Liver (tissue), 9 donors: ENCODE data around the gene KRTDAP. TPM values are rescaled to one million over a fixed set of nuclear protein-coding genes. Genes with fewer than 3 reads are reported as not detected.

Experiments
- DNase-seq: peaks from one replicate; pipeline ENCODE4 v3.0.0-alpha.2; 2017; ENCODE audit warnings: low spot score
- H3K27ac ChIP-seq, 2 donors: one replicate each; pipeline ENCODE4 v1.7.0; 2013; ENCODE audit warnings: inconsistent platforms in 2 of 2, low read length in 2 of 2, control low read depth in 1 of 2, low read depth in 1 of 2, mild to moderate bottlenecking in 1 of 2
- H3K27me3 ChIP-seq, 4 donors: one replicate each; pipeline versions ENCODE4 v1.6.1 to v1.7.0; 2013; ENCODE audit warnings: low read length in 3 of 4, inconsistent platforms in 1 of 4, mild to moderate bottlenecking in 1 of 4, moderate library complexity in 1 of 4; ENCODE audit not compliant: control insufficient read depth in 4 of 4, insufficient read depth in 4 of 4
- H3K36me3 ChIP-seq, 4 donors: one replicate each; pipeline versions ENCODE4 v1.6.1 to v1.7.0; 2013; ENCODE audit warnings: low read length in 3 of 4, mild to moderate bottlenecking in 3 of 4, low read depth in 1 of 4, moderate library complexity in 1 of 4; ENCODE audit not compliant: control insufficient read depth in 4 of 4, insufficient read depth in 3 of 4
- H3K4me1 ChIP-seq, 4 donors: one replicate each; pipeline versions ENCODE4 v1.6.1 to v1.7.0; 2013; ENCODE audit warnings: low read length in 3 of 4, mild to moderate bottlenecking in 3 of 4, moderate library complexity in 1 of 4; ENCODE audit not compliant: control insufficient read depth in 4 of 4, insufficient read depth in 4 of 4
- H3K4me3 ChIP-seq, 3 donors: one replicate each; pipeline versions ENCODE4 v1.6.1 to v1.7.0; 2013; ENCODE audit warnings: low read length in 3 of 3, control low read depth in 1 of 3, low read depth in 1 of 3, mild to moderate bottlenecking in 1 of 3
- H3K9ac ChIP-seq, 2 donors: one replicate each; pipeline ENCODE4 v1.7.0; 2013; ENCODE audit warnings: low read length in 2 of 2, mild to moderate bottlenecking in 2 of 2, moderate library complexity in 2 of 2, control low read depth in 1 of 2, low read depth in 1 of 2
- H3K9me3 ChIP-seq, 4 donors: one replicate each; pipeline versions ENCODE4 v1.6.1 to v1.7.0; 2013; ENCODE audit warnings: low read length in 3 of 4; ENCODE audit not compliant: control insufficient read depth in 4 of 4
- EGR1 ChIP-seq, 2 donors: IDR thresholded peaks; 2 replicates each; pipeline ENCODE4 v1.6.1; 2016 to 2018; ENCODE audit warnings: antibody characterized with exemption in 2 of 2, low read depth in 2 of 2
- FOXA1 ChIP-seq: IDR thresholded peaks from 2 replicates; pipeline ENCODE4 v1.6.1; 2016; ENCODE audit warnings: antibody characterized with exemption
- FOXA2 ChIP-seq: IDR thresholded peaks from 2 replicates; pipeline ENCODE4 v1.6.1; 2016; ENCODE audit warnings: antibody characterized with exemption
- HNF4A ChIP-seq, 2 donors: conservative IDR thresholded peaks; 2 replicates each; pipeline ENCODE4 v1.6.1; 2016; ENCODE audit warnings: antibody characterized with exemption in 2 of 2, mild to moderate bottlenecking in 2 of 2
- HNF4G ChIP-seq: IDR thresholded peaks from 2 replicates; pipeline ENCODE4 v1.6.1; 2016; ENCODE audit warnings: antibody characterized with exemption
- JUND ChIP-seq, 2 donors: IDR thresholded peaks; 2 replicates each; pipeline ENCODE4 v1.6.1; 2016; ENCODE audit warnings: antibody characterized with exemption in 2 of 2
- NR2F2 ChIP-seq: IDR thresholded peaks from 2 replicates; pipeline ENCODE4 v1.6.1; 2016; ENCODE audit warnings: antibody characterized with exemption
- RAD21 ChIP-seq, 2 donors: IDR thresholded peaks; 2 replicates each; pipeline ENCODE4 v1.6.1; 2016; ENCODE audit warnings: antibody characterized with exemption in 2 of 2, mild to moderate bottlenecking in 2 of 2
- RXRA ChIP-seq, 2 donors: IDR thresholded peaks; 2 replicates each; pipeline ENCODE4 v1.6.1; 2017 to 2018; ENCODE audit warnings: antibody characterized with exemption in 2 of 2, mild to moderate bottlenecking in 1 of 2
- SP1 ChIP-seq: IDR thresholded peaks from 2 replicates; pipeline ENCODE4 v1.6.1; 2018; ENCODE audit warnings: antibody characterized with exemption, mild to moderate bottlenecking
- TAF1 ChIP-seq: conservative IDR thresholded peaks from 2 replicates; pipeline ENCODE4 v1.6.1; 2016; ENCODE audit warnings: antibody characterized with exemption, mild to moderate bottlenecking
- YY1 ChIP-seq: IDR thresholded peaks from 2 replicates; pipeline ENCODE4 v1.6.1; 2016; ENCODE audit warnings: antibody characterized with exemption, mild to moderate bottlenecking
- WGBS: extraction: QIAGEN DNeasy Blood & Tissue Kit; methylation state at CpG from one replicate; pipeline ENCODE4 v1.1.7; 2013; 5-methylcytosine and 5-hydroxymethylcytosine counted together
- polyA plus RNA-seq, 2 donors: library from polyadenylated mRNA; stranded (reverse) in 1 of 2; unstranded in 1 of 2; fragments of 200-250 nt in 1 of 2; fragments of >200 nt in 1 of 2; fragmentation: Nextera tagmentation in 1 of 2; extraction: Ambion mirVana in 1 of 2; gene quantifications; one replicate each; pipeline versions ENCODE4 v1.2.1 to v1.2.3, GENCODE V29; 2013 to 2015
- total RNA-seq, 2 donors: library from RNA; depleted of rRNA; stranded (reverse); fragments of >200 nt; gene quantifications; one replicate each; pipeline ENCODE4 v1.2.3, GENCODE V29; 2014
- TF ChIP-seq, protein P1 (sequence below): IDR thresholded peaks from 2 replicates; pipeline ENCODE4 v1.6.1; 2016; ENCODE audit warnings: antibody characterized with exemption
- TF ChIP-seq, protein P2 (sequence below): IDR thresholded peaks from 2 replicates; pipeline ENCODE4 v1.6.1; 2016; ENCODE audit warnings: antibody characterized with exemption
- TF ChIP-seq, protein P3 (sequence below): IDR thresholded peaks from 2 replicates; pipeline ENCODE4 v1.6.1; 2016; ENCODE audit warnings: antibody characterized with exemption
- TF ChIP-seq, protein P4 (sequence below): fragments of 150-350 bp; IDR thresholded peaks from 2 replicates; pipeline ENCODE4 v1.5.1; 2017; ENCODE audit warnings: improper control_type of control experiment, low read depth, low read length; ENCODE audit not compliant: missing input control
- TF ChIP-seq, protein P5 (sequence below): IDR thresholded peaks from 2 replicates; pipeline ENCODE4 v1.6.1; 2016; ENCODE audit warnings: antibody characterized with exemption, mild to moderate bottlenecking
- donor health status: healthy.
- donor health status: healthy.
- donor health status: healthy.
- donor health status: healthy.
- donor health status: healthy.

KRTDAP gene
- total and polyA plus RNA-seq, 4 donors: not detected

DNA sequence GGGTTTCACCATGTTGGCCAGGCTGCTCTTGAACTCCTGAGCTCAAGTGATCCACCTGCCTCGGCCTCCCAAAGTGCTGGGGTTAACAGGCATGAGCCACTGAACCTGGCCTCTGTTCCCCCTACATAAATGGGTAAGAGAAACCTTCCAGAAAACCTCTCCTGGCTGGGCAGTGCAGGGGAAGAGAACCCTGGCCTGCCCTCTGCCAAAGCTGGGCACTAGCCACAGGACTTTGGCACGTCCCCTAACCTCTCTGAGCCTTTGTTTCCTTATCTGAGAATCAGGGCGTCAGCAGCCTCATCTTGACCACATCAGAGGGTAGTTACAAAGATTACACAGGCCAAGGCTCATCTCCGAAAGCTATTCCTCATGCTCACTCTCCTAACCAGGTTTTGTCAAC, 35.6 kb upstream of the KRTDAP start:
- TF ChIP-seq, protein P1, sequence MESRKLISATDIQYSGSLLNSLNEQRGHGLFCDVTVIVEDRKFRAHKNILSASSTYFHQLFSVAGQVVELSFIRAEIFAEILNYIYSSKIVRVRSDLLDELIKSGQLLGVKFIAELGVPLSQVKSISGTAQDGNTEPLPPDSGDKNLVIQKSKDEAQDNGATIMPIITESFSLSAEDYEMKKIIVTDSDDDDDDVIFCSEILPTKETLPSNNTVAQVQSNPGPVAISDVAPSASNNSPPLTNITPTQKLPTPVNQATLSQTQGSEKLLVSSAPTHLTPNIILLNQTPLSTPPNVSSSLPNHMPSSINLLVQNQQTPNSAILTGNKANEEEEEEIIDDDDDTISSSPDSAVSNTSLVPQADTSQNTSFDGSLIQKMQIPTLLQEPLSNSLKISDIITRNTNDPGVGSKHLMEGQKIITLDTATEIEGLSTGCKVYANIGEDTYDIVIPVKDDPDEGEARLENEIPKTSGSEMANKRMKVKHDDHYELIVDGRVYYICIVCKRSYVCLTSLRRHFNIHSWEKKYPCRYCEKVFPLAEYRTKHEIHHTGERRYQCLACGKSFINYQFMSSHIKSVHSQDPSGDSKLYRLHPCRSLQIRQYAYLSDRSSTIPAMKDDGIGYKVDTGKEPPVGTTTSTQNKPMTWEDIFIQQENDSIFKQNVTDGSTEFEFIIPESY: no peak
- TF ChIP-seq HNF4A (conservative IDR thresholded peaks at IDR 0.05): no peak
- TF ChIP-seq HNF4G: no peak
- TF ChIP-seq YY1: no peak
- H3K27me3 ChIP-seq: peaks cover 0 to 3% (median 0%) of the 10 kb centered on the region in 4 donors

DNA sequence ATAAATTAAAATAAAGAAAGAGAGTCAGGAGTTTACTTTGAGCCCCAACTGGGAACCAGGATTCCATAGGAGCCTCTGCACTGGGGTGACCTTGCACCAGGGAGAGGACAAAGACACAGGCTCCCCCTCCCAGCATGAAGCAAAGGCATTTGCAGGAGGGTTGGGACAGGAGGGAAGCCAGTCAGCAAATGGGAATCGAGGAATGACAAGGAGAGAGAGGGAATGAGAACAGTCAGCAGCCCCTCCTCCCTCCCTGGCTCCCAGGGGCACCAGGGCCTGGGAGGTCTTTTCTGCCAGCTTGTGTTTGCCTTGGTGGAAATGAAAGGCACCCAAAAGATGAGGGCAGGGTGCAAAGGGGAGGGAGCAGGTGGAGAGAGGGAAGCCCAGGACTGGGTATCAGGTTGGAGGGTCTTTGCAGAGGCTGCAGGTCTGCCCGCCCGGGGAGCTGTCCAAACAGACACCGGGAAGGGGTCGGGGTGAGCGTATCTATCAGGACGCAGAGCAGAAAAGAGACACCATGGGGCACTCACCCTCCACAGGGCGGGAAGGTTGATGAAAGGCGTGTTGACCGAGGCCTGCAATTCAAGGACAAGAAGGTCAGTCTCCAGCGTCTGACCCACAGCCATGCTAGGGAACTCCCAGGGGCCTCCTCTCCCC, 34.0 kb upstream of the KRTDAP start:
- peaks cover 0 to 3% (median 0%) of the 10 kb centered on the region in 4 donors for H3K27me3 ChIP-seq

More for the DNA sequence above, 35.6 kb upstream of the KRTDAP start:
- H3K4me1 ChIP-seq: no peaks in the 10 kb centered on the region
- H3K27ac ChIP-seq: no peak overlapping the region
- no peak for DNase-seq
- H3K36me3 ChIP-seq: no peaks in the 10 kb centered on the region
- no peak overlapping the region for H3K4me3 ChIP-seq
- no peaks in the 10 kb centered on the region for H3K9me3 ChIP-seq
- H3K9ac ChIP-seq: no peak overlapping the region
- 75% methylated on average over 4 of the region's 4 CpGs for WGBS

DNA sequence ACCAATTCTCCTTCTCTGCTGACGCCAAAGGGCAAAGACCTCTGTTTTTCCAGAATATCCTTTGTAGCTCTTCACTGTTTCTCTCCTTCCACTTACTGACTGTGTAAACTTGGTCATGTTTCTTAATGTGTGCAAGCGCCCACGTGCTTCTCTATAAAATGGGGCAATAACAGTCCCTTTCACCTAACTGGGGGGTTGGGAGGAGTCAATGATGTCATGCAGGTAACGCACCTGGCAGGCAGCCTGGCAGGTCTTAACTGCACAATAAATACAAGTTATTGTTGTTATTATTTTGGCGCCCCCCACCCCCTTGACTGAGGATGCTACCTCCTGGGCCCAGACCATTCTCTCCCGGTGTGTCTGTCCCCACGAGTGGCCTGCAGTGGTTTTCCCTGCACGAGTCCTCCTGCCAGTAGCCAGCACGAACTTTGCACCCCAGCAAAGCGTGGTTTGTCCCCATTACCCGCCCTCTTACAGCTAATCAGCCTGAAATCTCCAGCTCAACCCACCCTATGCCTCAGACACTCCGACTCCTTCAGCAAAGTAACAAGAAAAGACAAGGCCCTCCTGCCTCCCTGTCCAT, 32.6 kb upstream of the KRTDAP start:
- Histone ChIP-seq H3K27me3 (peaks cover 0 to 3% (median 0%) of the 10 kb centered on the region in 4 donors), H3K4me1 (no peaks in the 10 kb centered on the region), H3K9me3 (no peaks in the 10 kb centered on the region), H3K9ac (no peak overlapping the region), H3K4me3 (no peak overlapping the region), H3K36me3 (no peaks in the 10 kb centered on the region), H3K27ac (no peak overlapping the region)
- 73% methylated on average over 12 of the region's 12 CpGs for WGBS
- DNase-seq: no peak
- TF ChIP-seq, protein P1: no peak
- no peak for TF ChIP-seq HNF4G
- no peak for TF ChIP-seq RAD21 (IDR thresholded peaks at IDR 0.05)
- TF ChIP-seq, protein P2, sequence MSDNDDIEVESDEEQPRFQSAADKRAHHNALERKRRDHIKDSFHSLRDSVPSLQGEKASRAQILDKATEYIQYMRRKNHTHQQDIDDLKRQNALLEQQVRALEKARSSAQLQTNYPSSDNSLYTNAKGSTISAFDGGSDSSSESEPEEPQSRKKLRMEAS: no peak
- TF ChIP-seq FOXA1: no peak
- TF ChIP-seq FOXA2: no peak
- no peak for TF ChIP-seq EGR1 (IDR thresholded peaks at IDR 0.05; ENCODE audit: low read depth in 2 of 2)
- TF ChIP-seq NR2F2: no peak
- TF ChIP-seq, protein P3, sequence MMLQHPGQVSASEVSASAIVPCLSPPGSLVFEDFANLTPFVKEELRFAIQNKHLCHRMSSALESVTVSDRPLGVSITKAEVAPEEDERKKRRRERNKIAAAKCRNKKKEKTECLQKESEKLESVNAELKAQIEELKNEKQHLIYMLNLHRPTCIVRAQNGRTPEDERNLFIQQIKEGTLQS: no peak
- no peak for TF ChIP-seq YY1
- TF ChIP-seq, protein P4, sequence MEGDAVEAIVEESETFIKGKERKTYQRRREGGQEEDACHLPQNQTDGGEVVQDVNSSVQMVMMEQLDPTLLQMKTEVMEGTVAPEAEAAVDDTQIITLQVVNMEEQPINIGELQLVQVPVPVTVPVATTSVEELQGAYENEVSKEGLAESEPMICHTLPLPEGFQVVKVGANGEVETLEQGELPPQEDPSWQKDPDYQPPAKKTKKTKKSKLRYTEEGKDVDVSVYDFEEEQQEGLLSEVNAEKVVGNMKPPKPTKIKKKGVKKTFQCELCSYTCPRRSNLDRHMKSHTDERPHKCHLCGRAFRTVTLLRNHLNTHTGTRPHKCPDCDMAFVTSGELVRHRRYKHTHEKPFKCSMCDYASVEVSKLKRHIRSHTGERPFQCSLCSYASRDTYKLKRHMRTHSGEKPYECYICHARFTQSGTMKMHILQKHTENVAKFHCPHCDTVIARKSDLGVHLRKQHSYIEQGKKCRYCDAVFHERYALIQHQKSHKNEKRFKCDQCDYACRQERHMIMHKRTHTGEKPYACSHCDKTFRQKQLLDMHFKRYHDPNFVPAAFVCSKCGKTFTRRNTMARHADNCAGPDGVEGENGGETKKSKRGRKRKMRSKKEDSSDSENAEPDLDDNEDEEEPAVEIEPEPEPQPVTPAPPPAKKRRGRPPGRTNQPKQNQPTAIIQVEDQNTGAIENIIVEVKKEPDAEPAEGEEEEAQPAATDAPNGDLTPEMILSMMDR: no peak
- no peak for TF ChIP-seq SP1
- TF ChIP-seq RXRA (IDR thresholded peaks at IDR 0.05): no peak
- TF ChIP-seq HNF4A (conservative IDR thresholded peaks at IDR 0.05): no peak
- TF ChIP-seq, protein P5, sequence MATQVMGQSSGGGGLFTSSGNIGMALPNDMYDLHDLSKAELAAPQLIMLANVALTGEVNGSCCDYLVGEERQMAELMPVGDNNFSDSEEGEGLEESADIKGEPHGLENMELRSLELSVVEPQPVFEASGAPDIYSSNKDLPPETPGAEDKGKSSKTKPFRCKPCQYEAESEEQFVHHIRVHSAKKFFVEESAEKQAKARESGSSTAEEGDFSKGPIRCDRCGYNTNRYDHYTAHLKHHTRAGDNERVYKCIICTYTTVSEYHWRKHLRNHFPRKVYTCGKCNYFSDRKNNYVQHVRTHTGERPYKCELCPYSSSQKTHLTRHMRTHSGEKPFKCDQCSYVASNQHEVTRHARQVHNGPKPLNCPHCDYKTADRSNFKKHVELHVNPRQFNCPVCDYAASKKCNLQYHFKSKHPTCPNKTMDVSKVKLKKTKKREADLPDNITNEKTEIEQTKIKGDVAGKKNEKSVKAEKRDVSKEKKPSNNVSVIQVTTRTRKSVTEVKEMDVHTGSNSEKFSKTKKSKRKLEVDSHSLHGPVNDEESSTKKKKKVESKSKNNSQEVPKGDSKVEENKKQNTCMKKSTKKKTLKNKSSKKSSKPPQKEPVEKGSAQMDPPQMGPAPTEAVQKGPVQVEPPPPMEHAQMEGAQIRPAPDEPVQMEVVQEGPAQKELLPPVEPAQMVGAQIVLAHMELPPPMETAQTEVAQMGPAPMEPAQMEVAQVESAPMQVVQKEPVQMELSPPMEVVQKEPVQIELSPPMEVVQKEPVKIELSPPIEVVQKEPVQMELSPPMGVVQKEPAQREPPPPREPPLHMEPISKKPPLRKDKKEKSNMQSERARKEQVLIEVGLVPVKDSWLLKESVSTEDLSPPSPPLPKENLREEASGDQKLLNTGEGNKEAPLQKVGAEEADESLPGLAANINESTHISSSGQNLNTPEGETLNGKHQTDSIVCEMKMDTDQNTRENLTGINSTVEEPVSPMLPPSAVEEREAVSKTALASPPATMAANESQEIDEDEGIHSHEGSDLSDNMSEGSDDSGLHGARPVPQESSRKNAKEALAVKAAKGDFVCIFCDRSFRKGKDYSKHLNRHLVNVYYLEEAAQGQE: no peak
- TF ChIP-seq JUND (IDR thresholded peaks at IDR 0.05): no peak
- TF ChIP-seq TAF1: no peak

More for the DNA sequence above, 34.0 kb upstream of the KRTDAP start:
- no peak for DNase-seq
- H3K27ac ChIP-seq: no peak overlapping the region
- H3K4me1 ChIP-seq: no peaks in the 10 kb centered on the region
- TF ChIP-seq FOXA2: no peak
- TF ChIP-seq HNF4A (conservative IDR thresholded peaks at IDR 0.05): no peak
- no peak for TF ChIP-seq JUND (IDR thresholded peaks at IDR 0.05)
- H3K4me3 ChIP-seq: no peak overlapping the region
- no peak overlapping the region for H3K9ac ChIP-seq
- H3K9me3 ChIP-seq: no peaks in the 10 kb centered on the region
- WGBS: 42% methylated on average over 11 of the region's 11 CpGs
- no peaks in the 10 kb centered on the region for H3K36me3 ChIP-seq
